OCI-LY1 (cell line): Measurements from ENCODE around the gene ANKRD11.

ENCODE experiments used
- H2AFZ ChIP-seq: fragments of 200-600 bp; sonication (generic), shearing (Covaris generic); 2 replicates; pipeline ENCODE4 v1.6.0; 2014; ENCODE audit warnings: antibody characterized with exemption, mild to moderate bottlenecking, low read length
- H3F3A ChIP-seq: fragments of 200-600 bp; sonication (generic), shearing (Covaris generic); 2 replicates; pipeline ENCODE4 v1.6.0; 2014; ENCODE audit warnings: mild to moderate bottlenecking, antibody characterized with exemption, low read length, moderate library complexity; ENCODE audit not compliant: insufficient read depth
- H3K27ac ChIP-seq: fragments of 200-600 bp; sonication (generic); 2 replicates; pipeline ENCODE4 v1.5.1; 2014; ENCODE audit warnings: low read length, mixed run types, mild to moderate bottlenecking, low read depth; ENCODE audit not compliant: poor library complexity, severe bottlenecking
- H3K27me3 ChIP-seq: fragments of 200-600 bp; sonication (generic); 2 replicates; pipeline ENCODE4 v1.6.0; 2014; ENCODE audit warnings: antibody characterized with exemption, mild to moderate bottlenecking, low read length, moderate library complexity; ENCODE audit not compliant: insufficient read depth
- H3K36me3 ChIP-seq: fragments of 200-600 bp; sonication (generic); 2 replicates; pipeline ENCODE4 v1.6.1; 2014; ENCODE audit warnings: mild to moderate bottlenecking, antibody characterized with exemption, low read length, moderate library complexity, mixed read lengths; ENCODE audit not compliant: insufficient read depth
- H3K4me1 ChIP-seq: fragments of 200-600 bp; sonication (generic); 2 replicates; pipeline ENCODE4 v1.5.1; 2014; ENCODE audit warnings: mild to moderate bottlenecking, low read length, moderate library complexity; ENCODE audit not compliant: insufficient read depth, severe bottlenecking
- H3K4me2 ChIP-seq: fragments of 200-600 bp; sonication (generic), shearing (Covaris generic); 2 replicates; pipeline ENCODE4 v1.6.1; 2014; ENCODE audit warnings: low read length
- H3K4me3 ChIP-seq: fragments of 200-600 bp; sonication (generic); 2 replicates; pipeline ENCODE4 v1.5.1; 2014; ENCODE audit warnings: low read length, low read depth, mild to moderate bottlenecking, mixed read lengths; ENCODE audit not compliant: poor library complexity, severe bottlenecking
- H3K79me2 ChIP-seq: fragments of 200-600 bp; shearing (Covaris generic); 2 replicates; pipeline ENCODE4 v1.6.1; 2016; ENCODE audit warnings: mixed run types, low read length, mixed read lengths; ENCODE audit not compliant: insufficient read depth
- H3K9ac ChIP-seq: fragments of 200-600 bp; sonication (generic), shearing (Covaris generic); 2 replicates; pipeline ENCODE4 v1.6.1; 2014; ENCODE audit warnings: mild to moderate bottlenecking, low read length, mixed read lengths
- H3K9me2 ChIP-seq: fragments of 200-600 bp; sonication (generic), shearing (Covaris generic); 2 replicates; pipeline ENCODE4 v1.6.1; 2014; ENCODE audit warnings: low read depth, mild to moderate bottlenecking, low read length, mixed read lengths
- H3K9me3 ChIP-seq: fragments of 200-600 bp; shearing (Covaris generic); 2 replicates; pipeline ENCODE4 v1.6.1; 2014; ENCODE audit warnings: low read length, mixed read lengths
- H4K20me1 ChIP-seq: fragments of 200-600 bp; sonication (generic), shearing (Covaris generic); 2 replicates; pipeline ENCODE4 v1.6.0; 2016; ENCODE audit warnings: mild to moderate bottlenecking, low read length; ENCODE audit not compliant: insufficient read depth
- EZH2 ChIP-seq: fragments of 200-600 bp; sonication (generic), shearing (Covaris generic); IDR thresholded peaks from 2 replicates; pipeline ENCODE4 v1.8.0; 2017; ENCODE audit warnings: borderline replicate concordance, mixed run types, mild to moderate bottlenecking, antibody characterized with exemption, low read length, moderate library complexity, mixed read lengths
- TF ChIP-seq, protein P1 (sequence below): fragments of 200-600 bp; sonication (generic), shearing (Covaris generic); IDR thresholded peaks from 2 replicates; pipeline ENCODE4 v1.5.1; 2017; ENCODE audit warnings: mild to moderate bottlenecking, antibody characterized with exemption, low read length, moderate library complexity, mixed read lengths

The ANKRD11 gene

DNA sequence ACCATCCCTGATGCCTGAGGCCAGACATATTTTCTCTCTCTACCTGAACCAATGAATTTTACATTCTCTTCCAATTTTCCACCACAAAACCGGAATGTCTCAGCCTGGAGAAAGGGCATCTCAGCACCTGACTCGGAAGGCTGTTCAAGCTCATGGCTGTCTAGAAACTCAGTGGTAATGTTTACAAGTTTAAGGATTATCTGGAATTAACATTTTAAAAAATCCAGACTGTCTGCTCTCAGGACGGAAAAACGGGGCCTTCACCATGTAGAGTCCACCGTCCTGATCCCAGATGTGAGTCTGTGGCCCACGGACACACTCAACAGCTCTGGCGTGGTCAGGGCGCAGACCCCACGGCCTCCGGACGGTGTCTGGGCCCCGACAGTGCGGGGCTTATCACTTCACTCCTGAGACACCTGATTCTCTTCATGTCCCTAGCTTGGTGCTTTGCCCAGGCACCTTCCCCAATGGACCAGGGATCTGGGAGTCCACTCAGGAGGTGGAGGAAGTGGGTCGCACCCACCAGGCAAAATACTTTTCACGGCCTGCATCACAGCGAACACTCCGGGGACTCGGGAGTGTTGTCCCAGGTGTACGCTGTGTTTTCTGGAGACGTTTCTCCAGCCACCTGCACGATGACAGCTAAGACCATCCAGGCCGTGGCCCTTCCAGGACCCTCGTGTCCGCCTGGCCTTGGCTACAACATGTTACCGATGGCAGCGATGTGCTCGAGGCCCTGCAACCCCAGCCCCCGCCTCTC lies 171.3 kb downstream of the ANKRD11 start:
- Histone ChIP-seq H2AFZ (no peak overlapping the region), H3K4me3 (no peak overlapping the region), H3K4me1 (peaks cover 54% of the 10 kb centered on the region), H3K9me2 (no peaks in the 10 kb centered on the region), H3K79me2 (peaks cover 30% of the 10 kb centered on the region), H3K9ac (no peak overlapping the region), H3K9me3 (no peaks in the 10 kb centered on the region), H3K4me2 (no peak overlapping the region), H3K27ac (no peak overlapping the region), H3F3A (no peaks in the 10 kb centered on the region), H3K27me3 (no peaks in the 10 kb centered on the region), H3K36me3 (peaks cover 14% of the 10 kb centered on the region; the same call in 1 of the 2 replicates), H4K20me1 (no peaks in the 10 kb centered on the region)
- TF ChIP-seq, protein P1, sequence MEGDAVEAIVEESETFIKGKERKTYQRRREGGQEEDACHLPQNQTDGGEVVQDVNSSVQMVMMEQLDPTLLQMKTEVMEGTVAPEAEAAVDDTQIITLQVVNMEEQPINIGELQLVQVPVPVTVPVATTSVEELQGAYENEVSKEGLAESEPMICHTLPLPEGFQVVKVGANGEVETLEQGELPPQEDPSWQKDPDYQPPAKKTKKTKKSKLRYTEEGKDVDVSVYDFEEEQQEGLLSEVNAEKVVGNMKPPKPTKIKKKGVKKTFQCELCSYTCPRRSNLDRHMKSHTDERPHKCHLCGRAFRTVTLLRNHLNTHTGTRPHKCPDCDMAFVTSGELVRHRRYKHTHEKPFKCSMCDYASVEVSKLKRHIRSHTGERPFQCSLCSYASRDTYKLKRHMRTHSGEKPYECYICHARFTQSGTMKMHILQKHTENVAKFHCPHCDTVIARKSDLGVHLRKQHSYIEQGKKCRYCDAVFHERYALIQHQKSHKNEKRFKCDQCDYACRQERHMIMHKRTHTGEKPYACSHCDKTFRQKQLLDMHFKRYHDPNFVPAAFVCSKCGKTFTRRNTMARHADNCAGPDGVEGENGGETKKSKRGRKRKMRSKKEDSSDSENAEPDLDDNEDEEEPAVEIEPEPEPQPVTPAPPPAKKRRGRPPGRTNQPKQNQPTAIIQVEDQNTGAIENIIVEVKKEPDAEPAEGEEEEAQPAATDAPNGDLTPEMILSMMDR: no peak
- no peak for TF ChIP-seq EZH2

GRCh38 chr16:89318430-89318758 lies 172.0 kb downstream of the ANKRD11 start:
- Histone ChIP-seq H3K27me3 (no peaks in the 10 kb centered on the region), H3K4me1 (peaks cover 54% of the 10 kb centered on the region), H3K9ac (no peak overlapping the region), H3K4me2 (no peak overlapping the region), H3K79me2 (peaks cover 30% of the 10 kb centered on the region), H3K4me3 (no peak overlapping the region), H3F3A (no peaks in the 10 kb centered on the region), H4K20me1 (no peaks in the 10 kb centered on the region), H3K9me2 (no peaks in the 10 kb centered on the region), H3K27ac (no peak overlapping the region), H2AFZ (no peak overlapping the region), H3K9me3 (no peaks in the 10 kb centered on the region), H3K36me3 (peaks cover 20% of the 10 kb centered on the region; the same call in 1 of the 2 replicates)
- TF ChIP-seq EZH2: no peak
- TF ChIP-seq, protein P1: no peak

DNA sequence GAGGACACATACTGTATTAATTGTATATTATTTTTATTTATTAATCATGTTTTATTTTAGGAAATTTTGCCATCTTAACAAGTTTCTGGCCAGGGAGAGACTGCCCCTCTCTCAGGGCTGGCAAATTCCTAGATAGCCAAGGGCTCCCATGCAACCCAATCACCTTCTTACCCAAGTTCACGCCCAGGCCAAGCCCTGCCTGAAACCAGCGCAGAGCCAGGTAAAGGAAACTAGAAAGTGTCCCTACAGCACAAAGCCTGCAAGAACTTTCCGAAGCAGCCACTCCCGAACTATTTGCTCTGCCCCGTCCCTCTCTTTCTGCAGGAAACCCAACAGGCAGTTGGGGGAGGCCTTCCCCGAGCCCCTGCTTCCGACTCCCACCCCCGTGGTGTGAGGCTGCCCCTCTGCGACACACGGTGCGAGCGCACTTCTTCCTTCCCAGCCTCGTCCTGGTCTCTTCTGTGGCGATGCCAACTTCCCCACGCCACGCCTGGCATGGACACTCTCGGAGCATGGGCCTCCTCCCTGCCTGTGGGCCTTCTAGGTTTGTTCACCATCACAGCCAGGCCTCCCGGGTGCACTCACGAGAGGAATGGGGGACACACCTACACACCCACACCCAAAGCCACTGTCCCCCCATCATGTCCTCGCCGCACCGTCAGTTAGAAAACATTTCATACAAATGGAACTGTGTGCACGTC lies 172.5 kb downstream of the ANKRD11 start:
- peaks cover 25% of the 10 kb centered on the region for H3K36me3 ChIP-seq
- H3K79me2 ChIP-seq: peaks cover 30% of the 10 kb centered on the region
- H3F3A ChIP-seq: no peaks in the 10 kb centered on the region
- H3K9me3 ChIP-seq: no peaks in the 10 kb centered on the region
- no peak overlapping the region for H3K4me3 ChIP-seq
- H4K20me1 ChIP-seq: no peaks in the 10 kb centered on the region
- no peak overlapping the region for H2AFZ ChIP-seq
- TF ChIP-seq, protein P1: no peak
- no peak for TF ChIP-seq EZH2
- H3K4me1 ChIP-seq: peaks cover 52% of the 10 kb centered on the region
- no peak overlapping the region for H3K9ac ChIP-seq
- no peaks in the 10 kb centered on the region for H3K27me3 ChIP-seq
- H3K27ac ChIP-seq: no peak overlapping the region
- no peak overlapping the region for H3K4me2 ChIP-seq
- H3K9me2 ChIP-seq: no peaks in the 10 kb centered on the region
